Right atrium auricular region (tissue), 2 donors: ENCODE results near the gene GPRC6A. TPM values are rescaled to one million over a fixed set of nuclear protein-coding genes. Genes with fewer than 3 reads are reported as not detected.
"Not testable (repeated sequence)": the region's sequence is repeated elsewhere in the genome, so short reads cannot be mapped to it uniquely, and the experiment has no call there.

Experiments
- DNase-seq: peaks from one replicate; pipeline ENCODE4 v3.0.0-alpha.2; 2019; ENCODE audit warnings: low spot score
- H3K27ac ChIP-seq, 2 donors: fragments of 200-600 bp; sonication (generic); 1 replicate in 1 of 2; 2 replicates in 1 of 2; pipeline ENCODE4 v1.5.1; 2016 to 2019
- H3K27me3 ChIP-seq, 2 donors: fragments of 200-600 bp; sonication (generic); one replicate each; pipeline versions ENCODE4 v1.5.1 to v1.6.0; 2017 to 2019
- H3K36me3 ChIP-seq: fragments of 200-600 bp; sonication (generic); one replicate; pipeline ENCODE4 v1.5.1; 2016
- H3K4me1 ChIP-seq, 2 donors: fragments of 200-600 bp; sonication (generic); one replicate each; pipeline versions ENCODE4 v1.5.1 to v1.6.0; 2017 to 2019
- H3K4me3 ChIP-seq, 2 donors: fragments of 200-600 bp; sonication (generic); 1 replicate in 1 of 2; 2 replicates in 1 of 2; pipeline ENCODE4 v1.5.1; 2017 to 2019; ENCODE audit warnings: mild to moderate bottlenecking in 1 of 2, moderate library complexity in 1 of 2
- H3K9me3 ChIP-seq, 2 donors: fragments of 200-600 bp; sonication (generic); one replicate each; pipeline ENCODE4 v1.5.1; 2019
- CTCF ChIP-seq, 2 donors: fragments of 200-600 bp; sonication (generic); IDR thresholded peaks; one replicate each; pipeline ENCODE4 v1.5.1; 2019; ENCODE audit warnings: antibody characterized with exemption in 2 of 2
- total RNA-seq, 2 donors: library from RNA; depleted of rRNA; stranded (reverse); fragments of >200 nt; gene quantifications; one replicate each; pipeline ENCODE4 v1.1.0, GENCODE V29; 2016

GPRC6A gene
- total RNA-seq, 2 donors from 2014 or later, result not detected

DNA sequence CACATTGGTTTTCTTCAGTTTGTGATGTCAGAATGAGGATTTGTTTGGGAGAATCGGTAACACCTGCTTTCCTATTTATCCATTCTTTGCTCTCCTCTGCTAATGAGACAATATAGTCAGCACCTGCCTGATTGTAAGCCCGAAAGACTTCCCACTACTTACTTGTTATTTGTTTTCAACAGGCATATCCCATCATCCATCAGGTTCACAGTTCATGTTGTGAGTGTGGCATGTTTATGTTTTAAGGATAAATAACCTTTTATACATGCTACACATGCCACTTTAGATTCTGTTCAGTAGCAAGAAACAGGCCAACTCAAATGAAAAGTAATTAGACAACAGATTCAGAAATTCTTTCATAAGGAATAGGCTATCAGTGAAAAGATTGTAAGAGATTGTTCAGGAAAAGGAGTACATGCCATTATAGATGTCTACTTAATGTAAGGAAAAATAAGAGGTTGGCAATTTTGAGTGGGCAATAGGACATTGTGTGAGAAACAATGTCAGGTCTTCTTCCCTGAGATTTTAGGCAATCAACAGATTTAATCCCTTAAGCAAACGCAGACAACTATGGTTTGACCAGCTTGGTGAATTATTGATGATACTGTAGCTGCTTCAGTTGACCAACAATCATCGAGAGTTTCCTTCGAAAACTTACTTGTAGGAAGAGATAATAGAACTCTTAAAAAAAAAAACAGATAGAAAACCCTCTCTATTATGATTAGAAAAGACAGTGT lies 7.9 kb upstream of the GPRC6A start:
- DNase-seq, result no peak
- no peaks in the 10 kb centered on the region for H3K36me3 ChIP-seq
- TF ChIP-seq CTCF (IDR thresholded peaks at IDR 0.05), result no peak

DNA sequence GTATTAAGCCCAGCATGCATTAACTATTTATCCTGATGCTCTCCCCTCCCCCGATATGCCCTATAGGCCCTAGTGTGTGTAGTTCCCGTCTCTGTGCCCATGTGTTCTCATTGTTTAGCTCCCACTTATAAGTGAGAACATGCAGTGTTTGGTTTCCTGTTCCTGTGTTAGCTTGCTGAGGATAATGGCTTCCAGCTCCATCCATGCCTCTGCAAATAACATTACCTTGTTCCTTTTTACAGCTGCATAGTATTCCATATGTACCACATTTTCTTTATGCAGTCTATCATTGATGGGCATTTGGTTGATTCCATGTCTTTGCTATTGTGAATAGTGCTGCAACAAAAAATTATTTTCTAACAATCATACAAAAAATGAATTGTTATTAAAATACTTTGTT lies 5.6 kb upstream of the GPRC6A start:
- not testable (repeated sequence) for H3K9me3 ChIP-seq, H3K36me3 ChIP-seq, H3K4me1 ChIP-seq, H3K27me3 ChIP-seq, H3K4me3 ChIP-seq, DNase-seq, H3K27ac ChIP-seq

More for the DNA sequence above, 7.9 kb upstream of the GPRC6A start:
- H3K27me3 ChIP-seq, result no peaks in the 10 kb centered on the region
- H3K4me1 ChIP-seq, result no peaks in the 10 kb centered on the region
- H3K9me3 ChIP-seq, result no peaks in the 10 kb centered on the region
- H3K27ac ChIP-seq, result no peak overlapping the region
- H3K4me3 ChIP-seq, result no peak overlapping the region

- Histone ChIP-seq H3K36me3 (no peaks in the 10 kb centered on the region), H3K4me3 (no peak overlapping the region), H3K9me3 (peaks cover 0 to 6% of the 10 kb centered on the region in 2 donors), H3K27me3 (no peaks in the 10 kb centered on the region), H3K27ac (no peak overlapping the region), H3K4me1 (no peaks in the 10 kb centered on the region)
- no peak for TF ChIP-seq CTCF (IDR thresholded peaks at IDR 0.05)
- no peak for DNase-seq
Observed at GRCh38 chr6:116827561-116828240, 1.2 kb downstream of the GPRC6A start.

GRCh38 chr6:116816336-116816735 lies 12.5 kb downstream of the GPRC6A start:
- not testable (repeated sequence) for H3K4me1 ChIP-seq, H3K27ac ChIP-seq, H3K27me3 ChIP-seq, H3K4me3 ChIP-seq, H3K36me3 ChIP-seq, DNase-seq
- H3K9me3 ChIP-seq, result peaks cover 0 to 22% of the 10 kb centered on the region in 2 donors

DNA sequence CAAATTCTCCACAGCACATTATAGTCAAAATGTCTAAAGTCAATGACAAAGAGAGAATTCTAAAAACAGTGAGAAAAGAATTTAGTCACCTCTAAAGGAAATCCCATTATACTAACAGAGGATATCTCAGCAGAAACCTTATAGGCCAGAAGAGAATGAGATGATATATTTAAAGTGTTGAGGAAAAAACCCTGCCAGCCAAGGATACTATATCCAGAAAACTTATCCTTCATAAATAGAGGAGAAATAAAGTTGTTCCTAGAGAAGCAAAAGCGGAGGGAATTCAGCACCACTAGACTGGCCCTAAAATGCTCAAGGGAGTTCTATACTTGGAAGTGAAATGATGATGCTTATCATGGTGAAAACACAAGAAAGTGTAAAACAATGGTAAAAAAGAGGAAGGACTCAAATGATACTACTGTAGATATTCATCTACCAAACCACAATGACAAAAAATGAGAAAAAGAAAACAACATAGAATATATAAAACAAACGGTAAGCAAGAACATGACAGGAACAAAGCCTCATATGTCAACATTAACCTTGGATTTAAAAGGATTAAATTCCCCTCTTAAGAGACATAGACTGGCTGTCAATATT lies 16.7 kb downstream of the GPRC6A start:
- Histone ChIP-seq H3K27me3 (no peaks in the 10 kb centered on the region), H3K36me3 (no peaks in the 10 kb centered on the region), H3K9me3 (peaks cover 0 to 26% of the 10 kb centered on the region in 2 donors), H3K27ac (no peak overlapping the region), H3K4me1 (no peaks in the 10 kb centered on the region), H3K4me3 (no peak overlapping the region)
- no peak for TF ChIP-seq CTCF (IDR thresholded peaks at IDR 0.05)
- no peak for DNase-seq

GRCh38 chr6:116801971-116802370 lies 26.9 kb downstream of the GPRC6A start:
- H3K27ac ChIP-seq, result no peak overlapping the region
- no peaks in the 10 kb centered on the region for H3K36me3 ChIP-seq
- H3K9me3 ChIP-seq, result no peaks in the 10 kb centered on the region
- no peak for TF ChIP-seq CTCF (IDR thresholded peaks at IDR 0.05)
- DNase-seq, result no peak
- H3K4me3 ChIP-seq, result no peak overlapping the region
- H3K4me1 ChIP-seq, result no peaks in the 10 kb centered on the region
- H3K27me3 ChIP-seq, result no peaks in the 10 kb centered on the region
